HG02588 (cell line): ENCODE results near the gene DPYSL4.
A peak's percentile ranks its signal among the peaks of the same experiment; 100 is the strongest.

ENCODE experiments used
- ATAC-seq: cut with Tn5 transposase; IDR thresholded peaks from one replicate; pipeline ENCODE4 v1.9.1; 2021; ENCODE audit warnings: mild to moderate bottlenecking, moderate library complexity; ENCODE audit not compliant: unreplicated experiment

The DPYSL4 gene

DNA sequence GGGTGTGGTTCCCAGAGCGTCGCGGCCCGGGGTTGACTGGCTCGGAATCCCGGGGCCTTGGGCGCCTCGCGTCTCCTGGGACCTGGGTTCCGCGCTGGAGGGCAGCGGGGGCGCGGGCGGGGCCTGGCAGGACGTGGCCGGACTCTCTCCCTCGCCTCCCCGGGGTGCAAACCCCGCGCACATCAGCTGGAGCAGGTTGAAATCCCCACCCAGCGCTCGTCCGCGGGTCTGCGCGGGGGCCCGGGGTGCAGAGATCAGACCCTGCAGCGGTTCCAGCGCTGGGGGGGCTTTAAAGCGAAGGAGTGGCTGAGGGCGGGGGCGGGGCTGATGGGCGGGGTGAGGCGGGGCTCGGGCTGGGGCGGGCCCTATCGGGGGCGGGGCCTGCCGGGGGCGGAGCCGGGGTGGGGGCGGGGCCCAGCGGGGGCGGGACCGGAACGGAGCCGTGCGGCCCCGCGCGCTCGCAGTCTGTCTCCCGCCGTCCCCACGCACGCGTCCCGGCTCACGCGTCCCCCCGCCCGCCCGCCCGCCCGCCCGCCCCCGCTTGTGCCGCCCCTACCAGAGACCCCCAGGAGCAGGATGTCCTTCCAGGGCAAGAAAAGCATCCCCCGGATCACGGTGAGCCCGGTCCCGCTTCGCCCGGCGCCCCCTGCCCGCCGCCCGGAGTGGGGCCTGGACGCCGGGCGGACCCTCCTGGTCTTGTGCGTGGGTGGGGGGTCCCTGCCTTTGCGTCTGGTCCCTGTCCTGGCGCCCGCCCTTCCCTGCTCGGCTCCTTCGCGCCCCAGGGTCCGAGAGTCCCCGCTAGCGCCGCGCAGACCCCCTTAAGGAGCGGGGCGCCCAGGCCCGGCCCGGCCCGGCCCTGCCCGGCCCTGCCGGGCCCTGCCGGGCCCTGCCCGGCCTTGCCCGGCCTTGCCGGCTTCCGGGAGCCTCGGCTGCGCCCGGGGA is at the start of gene DPYSL4:
DPYSL4 (plus strand) TSS at position 461 of the 942 bp plus-strand sequence; CDS start at position 577, 116 bp downstream.
- no peak for ATAC-seq

DNA sequence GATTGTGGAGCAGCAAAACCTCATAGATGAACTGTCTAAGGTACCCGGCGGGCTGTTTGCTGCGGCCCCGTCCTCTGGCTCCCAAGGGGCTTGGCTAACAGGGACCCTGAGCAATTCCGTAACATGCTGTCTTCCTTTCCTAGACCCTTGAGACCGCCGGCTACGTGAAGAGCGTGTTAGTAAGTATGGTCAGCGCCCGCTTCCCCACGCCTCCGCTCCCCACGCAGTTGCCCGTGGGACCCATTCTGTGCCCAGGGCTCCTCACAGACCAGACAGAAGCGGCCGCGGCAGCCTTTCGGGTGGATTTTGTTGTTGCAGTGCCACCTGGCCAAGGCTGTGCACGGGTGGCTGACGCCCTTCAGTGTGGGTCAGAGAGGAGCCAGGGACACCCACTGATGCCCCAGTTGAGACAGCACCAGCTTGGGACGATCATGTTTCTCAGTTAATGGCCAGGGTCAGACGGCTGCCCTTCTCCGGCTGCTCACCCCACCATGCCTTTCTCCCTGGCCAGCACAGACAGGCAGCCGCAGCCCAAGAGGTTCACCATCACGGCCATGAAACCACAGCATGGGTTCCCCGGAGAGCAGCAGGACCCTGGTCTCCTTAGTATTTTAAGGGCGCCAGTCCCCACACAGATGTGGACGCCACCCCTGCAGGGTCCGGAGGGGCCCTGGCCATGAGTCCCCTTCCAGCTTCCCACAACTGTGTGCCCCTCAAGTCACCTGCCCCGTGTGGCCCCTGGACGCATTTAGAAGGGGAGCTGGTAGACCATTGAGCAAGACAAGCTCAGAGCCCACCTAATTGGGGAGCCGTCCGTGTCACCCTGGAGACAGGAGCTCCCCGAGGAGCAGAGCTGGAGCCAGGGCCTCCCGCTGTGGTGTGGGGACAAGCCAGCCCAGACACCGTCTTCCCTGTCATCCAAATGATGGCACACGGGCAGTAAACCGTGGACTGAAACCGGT is 49.4 kb upstream of the DPYSL4 start:
- no peak for ATAC-seq

DNA sequence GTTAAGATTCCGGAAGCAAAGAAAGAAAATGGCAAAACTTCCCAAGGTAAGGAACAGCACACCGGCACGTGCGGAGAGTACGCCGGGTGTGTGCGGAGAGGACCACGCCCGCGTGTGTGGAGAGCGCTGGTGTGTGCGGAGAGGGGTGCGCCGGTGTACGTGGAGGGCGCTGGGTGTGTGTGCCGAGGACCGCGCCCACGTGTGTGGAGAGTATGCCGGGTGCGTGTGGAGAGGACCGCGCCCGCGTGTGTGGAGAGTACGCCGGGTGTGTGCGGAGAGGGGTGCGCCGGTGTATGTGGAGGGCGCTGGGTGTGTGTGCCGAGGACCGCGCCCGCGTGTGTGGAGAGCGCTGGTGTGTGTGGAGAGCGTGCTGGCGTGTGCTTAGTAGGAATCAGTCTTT is 48.6 kb upstream of the DPYSL4 start:
- ATAC-seq: no peak

DNA sequence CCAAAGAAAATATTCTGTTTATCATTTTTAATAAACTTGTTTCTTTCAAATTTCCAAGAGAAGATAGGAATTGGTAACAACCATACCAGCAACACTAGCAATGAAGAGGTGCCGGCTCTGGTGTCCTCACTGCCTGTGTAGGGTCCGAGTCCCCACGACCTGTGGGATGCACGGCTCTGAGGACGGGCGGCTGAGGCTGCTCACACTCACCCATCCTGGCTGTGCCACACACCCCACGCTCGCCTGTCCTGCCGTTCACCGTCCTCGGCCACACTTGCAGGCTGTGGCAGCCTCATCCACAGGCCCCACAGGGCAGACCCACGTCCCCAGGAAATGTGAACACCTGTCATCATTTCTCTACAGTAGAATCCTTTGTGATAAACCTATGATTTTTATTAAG is 48.2 kb upstream of the DPYSL4 start:
- ATAC-seq: no peak

DNA sequence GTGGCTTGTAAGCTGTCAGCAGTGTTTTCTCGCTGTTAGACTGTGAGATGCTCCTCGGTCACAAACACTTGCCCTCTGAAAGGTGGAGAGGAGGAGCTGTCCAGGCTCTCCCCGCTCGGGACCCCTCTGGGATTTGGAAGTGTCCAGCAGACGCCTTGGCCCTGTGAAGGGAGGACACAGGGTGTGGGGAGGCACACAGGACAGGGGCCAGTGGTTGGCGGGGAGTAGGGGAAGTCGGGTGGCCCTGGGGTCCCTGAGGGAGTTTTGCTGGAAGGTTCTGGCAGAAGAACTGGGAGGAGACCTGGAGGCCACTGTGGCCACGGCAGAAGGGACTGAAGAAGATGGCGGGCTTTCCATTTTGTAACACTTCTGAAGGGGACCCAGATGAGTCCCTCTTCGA is 47.2 kb upstream of the DPYSL4 start:
- no peak for ATAC-seq

DNA sequence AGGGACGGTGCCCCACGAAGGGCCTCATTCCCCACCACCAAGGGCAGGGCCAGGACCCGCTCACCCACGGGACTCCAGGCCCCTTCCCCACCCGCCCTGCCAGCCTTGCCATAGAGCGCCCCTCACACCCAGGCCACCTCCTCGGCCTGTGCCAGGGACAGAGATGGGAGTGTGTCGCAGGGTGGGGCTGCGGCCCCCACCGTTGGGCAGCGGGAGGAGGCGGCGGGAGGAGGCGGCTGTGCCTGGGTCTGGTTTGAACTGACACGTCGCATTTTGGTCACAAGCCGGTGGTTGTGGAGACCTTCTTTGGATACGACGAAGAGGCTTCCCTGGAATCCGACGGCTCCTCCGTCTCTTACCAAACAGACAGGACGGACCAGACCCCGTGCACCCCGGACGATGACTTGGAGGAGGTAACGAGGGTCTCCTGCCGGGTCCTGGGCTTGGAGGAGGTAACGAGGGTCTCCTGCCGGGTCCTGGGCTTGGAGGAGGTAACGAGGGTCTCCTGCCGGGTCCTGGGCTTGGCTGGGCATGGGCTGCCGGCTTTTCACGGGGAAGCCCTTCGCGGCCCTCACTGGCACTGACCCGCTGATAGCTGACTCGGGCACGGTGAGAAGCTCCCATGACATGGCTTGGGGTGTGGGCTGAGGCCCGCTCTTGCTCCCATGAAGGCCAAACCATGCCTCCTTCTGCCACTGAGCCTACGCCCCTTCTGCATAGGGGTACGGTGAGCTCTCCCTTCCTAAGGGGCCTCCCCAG is 46.4 kb upstream of the DPYSL4 start:
- ATAC-seq: no peak

DNA sequence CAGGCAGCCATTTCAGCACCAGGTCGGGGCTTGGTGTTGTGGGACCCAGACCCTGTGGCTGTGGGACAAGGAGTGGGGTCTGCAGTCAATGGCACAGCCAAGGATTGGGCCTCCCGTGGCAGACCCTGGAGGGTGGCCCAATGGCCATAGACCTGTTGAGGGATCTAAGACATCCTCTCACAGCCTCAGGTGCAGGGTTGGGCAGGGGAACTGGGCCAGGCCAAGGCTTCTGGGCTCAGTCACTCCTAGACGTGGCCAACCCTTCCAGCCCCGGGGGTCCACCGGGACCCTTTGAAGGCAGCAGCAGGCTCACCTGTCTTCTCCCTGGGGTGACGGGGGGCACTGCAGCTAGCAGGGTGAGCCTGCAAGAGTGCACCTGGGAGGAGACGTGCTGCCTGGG is 45.7 kb upstream of the DPYSL4 start:
- ATAC-seq: no peak

DNA sequence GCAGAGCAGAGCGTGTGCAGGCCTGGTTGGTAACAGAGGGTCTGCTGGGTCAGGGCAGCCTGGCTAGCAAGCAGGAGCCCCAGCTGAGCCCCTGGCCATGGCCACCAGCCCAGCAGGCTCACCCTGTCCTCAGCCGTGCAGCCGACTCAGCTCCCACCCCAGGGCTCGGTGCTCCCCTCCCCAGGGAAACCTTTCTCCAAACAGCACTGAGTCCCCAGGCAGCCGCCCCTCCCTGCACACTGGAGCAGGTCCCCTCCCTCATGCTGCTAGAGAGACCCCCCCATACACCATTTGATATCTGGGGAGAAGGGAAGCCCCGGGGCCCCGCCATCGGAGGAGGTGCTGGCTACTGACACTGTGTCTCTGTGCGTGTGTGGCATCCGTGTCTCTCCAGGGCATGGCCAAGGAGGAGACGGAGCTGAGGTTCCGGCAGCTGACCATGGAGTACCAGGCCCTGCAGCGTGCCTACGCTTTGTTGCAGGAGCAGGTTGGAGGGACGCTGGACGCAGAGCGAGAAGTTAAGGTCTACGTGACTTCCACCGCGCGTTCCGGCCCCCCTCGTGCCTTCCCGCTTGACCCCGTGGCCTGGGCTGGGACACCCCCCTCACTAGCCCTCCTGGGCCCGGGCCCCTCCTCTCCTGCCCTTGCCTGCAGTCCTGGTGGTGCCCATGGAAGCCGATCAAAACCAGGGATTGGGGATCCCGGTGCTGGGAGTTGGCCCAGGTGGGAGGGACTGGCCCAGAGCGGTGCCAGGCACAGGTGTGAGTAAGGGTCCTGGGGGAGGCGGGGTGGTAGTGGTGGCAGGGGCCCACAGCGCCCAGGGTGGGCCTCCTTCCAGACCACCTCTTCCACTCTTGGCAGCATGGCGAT is 45.0 kb upstream of the DPYSL4 start:
- ATAC-seq: no peak

DNA sequence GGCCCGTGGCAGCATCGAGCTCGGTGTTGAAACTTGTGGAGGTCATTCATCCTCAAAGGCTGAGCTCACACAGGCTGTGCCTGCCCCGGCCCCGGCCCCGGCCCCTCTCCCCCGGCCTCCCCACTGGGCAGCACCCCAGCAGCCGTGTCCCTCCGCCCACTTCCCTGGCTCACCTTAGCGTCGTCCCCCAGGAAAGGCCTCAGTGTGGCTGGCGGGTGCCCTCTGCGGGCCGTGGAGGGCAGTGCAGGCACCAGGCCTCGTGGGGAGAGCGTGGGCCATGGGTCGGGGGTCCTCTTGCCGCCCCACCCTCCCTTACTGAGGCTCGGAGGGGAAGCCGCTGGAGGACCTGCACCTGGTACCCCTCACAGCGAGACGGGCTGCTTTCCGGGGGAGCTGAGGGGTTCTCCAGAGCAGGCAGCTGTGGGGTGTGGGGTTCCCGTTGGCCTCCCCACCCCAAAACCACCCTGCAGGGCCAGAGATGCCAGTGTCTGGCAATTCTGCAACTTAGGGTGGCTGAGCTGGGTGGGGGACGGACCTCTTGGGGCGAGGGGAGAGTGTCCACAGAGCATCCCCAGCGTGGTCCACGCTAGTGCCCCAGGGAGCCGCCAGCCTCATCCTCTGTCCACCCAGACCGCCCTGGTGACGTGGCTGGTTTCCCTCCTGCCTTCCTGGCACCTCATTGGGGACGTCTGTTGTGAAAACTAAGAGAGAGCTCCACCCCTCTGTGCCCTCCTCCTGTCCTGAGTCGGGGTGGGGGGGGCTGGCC is 44.2 kb upstream of the DPYSL4 start:
- peak; percentile 66 for ATAC-seq

DNA sequence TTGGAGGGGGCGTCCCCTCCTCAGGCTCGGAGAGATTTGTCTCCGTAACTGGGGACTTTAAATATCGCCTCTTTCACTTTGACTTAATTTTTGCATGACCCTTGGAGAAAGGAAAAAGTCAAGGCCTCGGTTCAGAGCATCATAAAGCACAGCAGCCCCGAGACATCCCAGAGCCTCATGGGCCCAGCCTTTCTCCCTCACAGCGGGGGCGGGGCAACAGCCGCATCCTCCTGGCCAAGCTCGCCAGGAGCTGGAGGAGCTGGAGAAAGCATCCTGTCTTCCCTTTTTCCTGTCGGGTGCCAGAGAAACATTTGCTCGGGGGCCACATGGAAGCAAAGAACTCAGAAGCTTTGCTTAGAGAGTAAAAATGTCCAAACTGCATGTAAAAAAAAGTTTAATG is 43.6 kb upstream of the DPYSL4 start:
- ATAC-seq: no peak

DNA sequence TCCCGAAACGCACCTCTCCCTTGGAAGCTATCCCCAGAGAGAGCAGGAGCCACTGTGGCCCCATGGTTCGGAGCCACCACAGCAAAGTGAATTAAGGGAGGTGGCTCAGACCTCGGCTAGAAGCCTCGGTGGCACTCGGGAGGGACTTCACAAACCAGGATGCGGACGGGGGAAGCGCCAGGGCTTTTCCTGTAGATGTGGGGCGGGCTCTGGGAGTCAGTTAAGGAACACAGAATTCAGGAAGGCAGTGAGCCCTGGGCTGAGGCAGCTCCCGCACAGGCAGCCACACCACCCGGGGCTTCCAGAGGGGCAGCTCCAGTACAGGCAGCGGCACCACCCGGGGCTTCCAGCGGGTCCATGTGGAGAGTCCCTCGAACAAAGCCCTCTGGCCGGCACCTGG is 42.7 kb upstream of the DPYSL4 start:
- no peak for ATAC-seq

DNA sequence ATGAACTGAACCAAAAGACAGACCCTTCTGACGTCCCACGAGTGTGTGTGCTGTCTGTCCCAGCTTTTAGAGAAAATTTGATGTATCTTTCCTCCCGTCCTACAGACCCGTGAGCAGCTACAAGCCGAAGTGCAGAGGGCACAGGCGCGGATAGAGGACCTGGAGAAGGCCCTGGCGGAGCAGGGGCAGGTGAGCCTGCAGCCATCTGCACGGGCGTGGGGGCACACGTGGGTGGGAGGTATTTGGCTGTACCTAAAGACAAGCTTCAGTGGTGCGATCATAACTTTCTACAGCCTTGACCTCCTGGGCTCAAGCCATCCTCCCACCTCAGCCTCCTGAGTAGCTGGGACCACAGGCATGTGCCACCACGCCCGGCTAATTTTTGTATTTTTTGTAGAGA is 41.7 kb upstream of the DPYSL4 start:
- no peak for ATAC-seq

DNA sequence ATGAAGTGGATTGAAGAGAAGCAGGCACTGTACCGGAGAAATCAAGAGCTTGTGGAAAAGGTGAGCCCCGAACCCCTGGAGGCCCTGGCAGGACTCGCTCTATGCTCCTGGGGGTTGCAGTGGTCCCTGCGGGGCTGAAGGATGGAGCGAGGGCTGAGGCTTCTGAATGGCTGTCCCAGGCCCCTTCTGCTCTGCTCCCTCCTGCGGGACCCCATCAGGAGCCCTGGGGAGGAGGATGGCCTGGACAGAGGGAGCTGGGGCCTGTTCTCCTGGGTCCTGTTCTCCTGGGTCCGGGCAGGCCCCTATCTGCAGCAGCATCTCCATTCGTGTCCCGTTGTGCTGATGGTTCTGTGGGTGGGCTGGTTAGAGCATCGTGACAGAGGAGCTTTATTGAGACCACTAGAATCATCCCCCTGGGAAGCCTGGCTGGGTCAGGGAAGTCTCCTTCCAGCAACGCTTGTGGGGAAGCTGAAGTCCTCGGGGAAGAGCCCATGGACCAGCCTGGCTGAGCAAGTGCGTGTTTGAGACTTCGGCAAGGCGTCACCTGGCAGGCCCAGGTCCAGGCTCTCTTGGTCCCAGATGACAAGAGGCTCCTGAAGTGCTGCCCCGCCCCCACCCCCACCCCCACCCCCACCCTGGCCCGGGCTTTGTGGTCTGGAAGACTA is 41.1 kb upstream of the DPYSL4 start:
- ATAC-seq: no peak

DNA sequence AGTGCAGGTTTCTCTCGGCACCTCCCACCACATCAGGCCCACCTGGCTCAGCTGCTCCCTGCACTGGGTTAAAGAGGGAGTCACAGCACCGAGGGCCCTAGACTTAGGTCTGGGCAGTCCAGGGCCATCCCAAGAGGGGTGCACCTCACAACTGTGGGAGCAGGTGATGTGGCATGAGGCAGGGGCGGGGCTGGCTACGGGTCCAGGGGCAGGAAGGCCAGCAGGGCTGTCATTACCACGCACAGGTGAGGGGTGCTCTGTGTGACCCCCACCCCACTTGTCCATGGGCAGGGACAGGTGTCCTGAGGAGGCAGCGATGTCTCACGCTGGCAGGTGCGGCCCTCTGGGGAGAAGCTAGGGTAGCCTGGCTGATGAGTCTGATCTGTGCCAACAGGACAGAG is 40.5 kb upstream of the DPYSL4 start:
- ATAC-seq: no peak

DNA sequence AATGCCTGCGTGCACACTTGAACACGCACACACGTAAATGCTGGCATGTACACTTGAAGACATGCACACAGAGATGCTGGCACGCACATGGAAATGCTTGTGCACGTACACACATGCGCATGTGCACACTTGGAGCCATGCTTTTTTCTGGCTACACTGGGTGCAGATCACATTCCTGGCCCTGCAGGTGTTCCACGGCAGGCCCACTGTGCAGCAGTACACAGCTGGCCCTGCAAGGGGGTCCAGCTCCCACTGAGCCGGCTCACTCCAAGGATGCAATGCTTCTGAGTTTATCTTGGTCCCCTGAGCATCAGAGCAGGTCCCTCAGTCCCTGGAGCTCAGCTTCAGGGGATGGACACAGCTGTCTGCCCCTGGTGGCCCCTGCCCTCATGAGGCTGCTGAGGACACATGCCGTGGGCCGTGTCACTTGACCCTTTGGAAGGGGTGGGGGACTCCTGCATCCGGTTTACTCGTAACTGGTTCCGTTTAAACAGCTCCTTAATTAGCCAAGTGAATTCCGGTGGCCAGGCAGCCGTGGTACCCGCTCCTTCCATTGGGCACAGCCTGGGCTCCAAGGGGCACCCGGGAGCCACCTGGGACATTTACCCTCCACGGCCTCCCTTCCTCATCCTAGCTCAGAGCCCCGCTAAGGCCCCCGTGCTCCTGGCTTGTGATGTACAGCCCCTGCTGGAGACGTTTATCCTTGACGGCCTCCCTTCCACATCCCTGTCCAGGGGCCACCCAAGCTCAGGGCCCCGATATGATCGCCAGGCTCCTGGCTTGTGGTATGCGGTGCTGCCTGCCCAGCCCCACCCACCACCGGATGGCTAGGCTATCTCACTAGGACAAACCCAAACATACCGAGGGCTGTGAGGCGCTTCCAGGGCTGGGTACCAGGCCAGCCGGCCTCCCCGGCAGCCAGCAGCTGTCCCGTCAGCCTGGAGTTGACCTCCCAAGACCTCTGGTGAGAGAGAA is 39.5 kb upstream of the DPYSL4 start:
- ATAC-seq: no peak

DNA sequence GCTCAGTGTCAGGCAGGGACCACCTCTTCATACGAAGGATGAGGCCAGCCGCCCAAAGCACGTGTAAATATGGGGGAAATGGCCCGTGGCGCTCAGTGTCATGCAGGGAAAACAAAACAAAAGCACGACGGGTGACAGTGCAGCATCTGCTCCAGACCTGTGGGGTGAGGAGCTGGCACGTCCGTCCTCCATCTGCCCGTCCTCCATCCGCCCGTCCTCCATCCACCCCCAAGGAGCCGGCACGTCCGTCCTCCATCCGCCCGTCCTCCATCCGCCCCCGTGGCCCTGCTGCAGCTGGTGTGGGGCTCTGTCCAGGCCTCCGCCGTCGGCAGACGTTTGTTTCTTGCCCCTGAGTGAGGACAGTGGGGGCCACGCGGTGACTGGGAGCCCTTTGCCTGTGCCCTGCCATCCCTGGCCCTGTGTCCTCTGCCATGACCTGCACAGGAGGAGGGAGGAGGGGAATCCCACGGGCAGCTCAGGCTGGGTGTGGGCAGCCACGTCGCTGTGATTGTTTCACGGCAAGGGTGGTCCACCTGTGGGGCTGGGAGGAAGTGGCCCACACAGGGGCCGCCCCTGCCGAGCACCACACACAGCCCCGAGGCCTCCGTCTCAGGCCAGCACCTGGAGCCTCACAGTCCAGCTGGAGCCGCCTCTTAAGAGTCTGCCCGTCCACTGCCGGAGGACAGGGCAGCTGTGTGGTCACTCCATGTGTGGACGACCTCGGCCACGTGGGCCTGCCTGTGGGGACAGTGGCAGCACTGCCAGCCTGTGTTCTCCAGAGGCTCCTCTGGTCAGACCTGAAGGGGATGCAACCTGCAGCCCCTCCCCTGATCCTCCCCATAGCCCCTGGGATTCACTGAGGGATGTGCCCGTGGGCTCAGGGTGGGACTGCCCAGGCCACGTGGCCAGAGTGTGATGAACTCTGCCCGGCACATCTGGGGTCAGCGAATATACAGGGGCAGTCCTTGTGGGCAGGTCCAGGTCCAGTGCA is 38.2 kb upstream of the DPYSL4 start:
- no peak for ATAC-seq
